ENCODE measurements around the gene MSANTD1. TPM values are rescaled to one million over a fixed set of nuclear protein-coding genes. Genes with fewer than 3 reads are reported as not detected.

Gene MSANTD1
- total RNA-seq, 3 donors from 2014 or later (not counting 1 experiment from before 2014, with no cell fraction given): 0.54 to 2.2 (median 1.8) TPM

DNA sequence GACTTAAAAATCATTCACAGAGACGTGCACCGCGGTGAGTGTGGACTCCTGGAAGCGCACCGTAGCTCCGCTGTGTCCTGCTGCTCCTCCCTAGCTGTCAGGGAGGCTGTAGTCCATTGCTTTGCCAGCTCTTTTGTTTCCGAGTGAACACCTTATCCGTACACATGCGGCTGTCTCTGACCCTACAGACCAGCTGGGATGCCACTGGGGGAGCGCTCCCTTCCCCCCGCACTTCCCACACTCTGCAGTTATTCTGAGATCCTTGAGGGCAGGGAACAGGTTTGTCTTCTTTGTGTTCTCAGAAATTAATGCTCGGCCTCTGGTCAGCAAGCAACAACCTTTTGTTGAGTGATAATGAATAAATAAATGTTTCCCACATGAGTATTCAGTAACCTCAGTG is 33.7 kb upstream of the MSANTD1 start:
- Mint-ChIP-seq H3K4me1 (peaks cover 16 to 19% of the 10 kb centered on the region in 2 donors), H3K4me3 (no peak overlapping the region), H3K9me3 (no peaks in the 10 kb centered on the region), H3K36me3 (peaks cover 12% of the 10 kb centered on the region), H3K27ac (no peak overlapping the region), H3K27me3 (ENCODE audit: low read depth in 2 of 2) (no peaks in the 10 kb centered on the region)
- intact Hi-C loops (cut with micrococcal nuclease): no loop called here
- Histone ChIP-seq H3K36me3 (ENCODE audit: control insufficient read depth, insufficient read depth, low read length) (peaks cover 85% of the 10 kb centered on the region), H3K4me3 (ENCODE audit: low read length) (no peak overlapping the region), H3K27ac (ENCODE audit: low read length) (no peak overlapping the region), H3K27me3 (ENCODE audit: control insufficient read depth, insufficient read depth, low read length) (no peaks in the 10 kb centered on the region), H3K4me1 (ENCODE audit: control insufficient read depth, insufficient read depth, low read length) (peaks cover 7% of the 10 kb centered on the region), H3K9me3 (ENCODE audit: control insufficient read depth, insufficient read depth, low read length) (no peaks in the 10 kb centered on the region)
- ATAC-seq: no peak
- WGBS (ENCODE audit: insufficient coverage): 98% methylated on average over 12 of the region's 12 CpGs
- TF ChIP-seq, protein P1, sequence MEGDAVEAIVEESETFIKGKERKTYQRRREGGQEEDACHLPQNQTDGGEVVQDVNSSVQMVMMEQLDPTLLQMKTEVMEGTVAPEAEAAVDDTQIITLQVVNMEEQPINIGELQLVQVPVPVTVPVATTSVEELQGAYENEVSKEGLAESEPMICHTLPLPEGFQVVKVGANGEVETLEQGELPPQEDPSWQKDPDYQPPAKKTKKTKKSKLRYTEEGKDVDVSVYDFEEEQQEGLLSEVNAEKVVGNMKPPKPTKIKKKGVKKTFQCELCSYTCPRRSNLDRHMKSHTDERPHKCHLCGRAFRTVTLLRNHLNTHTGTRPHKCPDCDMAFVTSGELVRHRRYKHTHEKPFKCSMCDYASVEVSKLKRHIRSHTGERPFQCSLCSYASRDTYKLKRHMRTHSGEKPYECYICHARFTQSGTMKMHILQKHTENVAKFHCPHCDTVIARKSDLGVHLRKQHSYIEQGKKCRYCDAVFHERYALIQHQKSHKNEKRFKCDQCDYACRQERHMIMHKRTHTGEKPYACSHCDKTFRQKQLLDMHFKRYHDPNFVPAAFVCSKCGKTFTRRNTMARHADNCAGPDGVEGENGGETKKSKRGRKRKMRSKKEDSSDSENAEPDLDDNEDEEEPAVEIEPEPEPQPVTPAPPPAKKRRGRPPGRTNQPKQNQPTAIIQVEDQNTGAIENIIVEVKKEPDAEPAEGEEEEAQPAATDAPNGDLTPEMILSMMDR (IDR thresholded peaks at IDR 0.05): no peak
- DNase-seq: no peak

- H3K27me3 ChIP-seq (ENCODE audit: control insufficient read depth, insufficient read depth, low read length): no peaks in the 10 kb centered on the region
- Mint-ChIP-seq H3K27me3 (ENCODE audit: low read depth in 2 of 2) (no peaks in the 10 kb centered on the region), H3K4me1 (peaks cover 21 to 24% of the 10 kb centered on the region in 2 donors), H3K36me3 (peaks cover 12% of the 10 kb centered on the region), H3K27ac (no peak overlapping the region), H3K9me3 (no peaks in the 10 kb centered on the region), H3K4me3 (no peak overlapping the region)
- intact Hi-C loops (cut with micrococcal nuclease): no loop called here
- no peak for ATAC-seq
- peaks cover 85% of the 10 kb centered on the region for H3K36me3 ChIP-seq (ENCODE audit: control insufficient read depth, insufficient read depth, low read length)
- TF ChIP-seq, protein P1 (IDR thresholded peaks at IDR 0.05): no peak
- no peaks in the 10 kb centered on the region for H3K9me3 ChIP-seq (ENCODE audit: control insufficient read depth, insufficient read depth, low read length)
- no peak for DNase-seq
- WGBS (ENCODE audit: insufficient coverage): 97% methylated on average over 3 of the region's 4 CpGs
- no peak overlapping the region for H3K4me3 ChIP-seq (ENCODE audit: low read length)
- peaks cover 12% of the 10 kb centered on the region for H3K4me1 ChIP-seq (ENCODE audit: control insufficient read depth, insufficient read depth, low read length)
- H3K27ac ChIP-seq (ENCODE audit: low read length): no peak overlapping the region
These were observed 33.2 kb upstream of the MSANTD1 start for GRCh38 chr4:3215733-3216132.

GRCh38 chr4:3217266-3217665 is 31.7 kb upstream of the MSANTD1 start:
- H3K27ac Mint-ChIP-seq: no peak overlapping the region
- Histone ChIP-seq H3K27me3 (ENCODE audit: control insufficient read depth, insufficient read depth, low read length) (no peaks in the 10 kb centered on the region), H3K9me3 (ENCODE audit: control insufficient read depth, insufficient read depth, low read length) (no peaks in the 10 kb centered on the region), H3K36me3 (ENCODE audit: control insufficient read depth, insufficient read depth, low read length) (peaks cover 90% of the 10 kb centered on the region), H3K4me1 (ENCODE audit: control insufficient read depth, insufficient read depth, low read length) (peaks cover 20% of the 10 kb centered on the region), H3K27ac (ENCODE audit: low read length) (no peak overlapping the region), H3K4me3 (ENCODE audit: low read length) (no peak overlapping the region)
- peaks cover 12% of the 10 kb centered on the region for H3K36me3 Mint-ChIP-seq
- H3K9me3 Mint-ChIP-seq: no peaks in the 10 kb centered on the region
- peaks cover 37% of the 10 kb centered on the region in 2 donors for H3K4me1 Mint-ChIP-seq
- DNase-seq (no peak), ATAC-seq (no peak)
- intact Hi-C loops (cut with micrococcal nuclease): no loop called here
- H3K27me3 Mint-ChIP-seq (ENCODE audit: low read depth in 2 of 2): no peaks in the 10 kb centered on the region
- 94% methylated on average over 2 of the region's 2 CpGs for WGBS (ENCODE audit: insufficient coverage)
- H3K4me3 Mint-ChIP-seq: no peak overlapping the region
- TF ChIP-seq, protein P1 (IDR thresholded peaks at IDR 0.05): no peak

DNA sequence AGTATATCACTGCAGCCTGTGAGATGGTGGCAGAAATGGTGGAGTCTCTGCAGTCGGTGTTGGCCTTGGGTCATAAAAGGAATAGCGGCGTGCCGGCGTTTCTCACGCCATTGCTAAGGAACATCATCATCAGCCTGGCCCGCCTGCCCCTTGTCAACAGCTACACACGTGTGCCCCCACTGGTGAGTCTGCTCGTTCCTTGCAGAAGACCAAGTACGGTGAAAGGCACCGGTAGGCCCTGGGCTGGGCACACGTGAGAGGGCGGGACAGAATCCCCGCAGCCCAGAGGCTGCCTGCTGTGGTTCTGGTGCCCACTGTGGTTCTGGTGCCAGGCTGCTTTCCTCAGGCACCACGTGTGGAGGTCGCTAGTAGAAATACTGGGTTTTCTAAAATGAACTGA is 31.2 kb upstream of the MSANTD1 start:
- Mint-ChIP-seq H3K9me3 (no peaks in the 10 kb centered on the region), H3K27me3 (ENCODE audit: low read depth in 2 of 2) (no peaks in the 10 kb centered on the region), H3K4me3 (no peak overlapping the region), H3K27ac (no peak overlapping the region), H3K4me1 (peaks cover 37 to 39% of the 10 kb centered on the region in 2 donors), H3K36me3 (peaks cover 12% of the 10 kb centered on the region)
- TF ChIP-seq, protein P1 (IDR thresholded peaks at IDR 0.05): no peak
- WGBS (ENCODE audit: insufficient coverage): 96% methylated on average over 16 of the region's 16 CpGs
- intact Hi-C loops (cut with micrococcal nuclease): no loop called here
- DNase-seq (no peak), ATAC-seq (no peak)
- H3K9me3 ChIP-seq (ENCODE audit: control insufficient read depth, insufficient read depth, low read length): no peaks in the 10 kb centered on the region
- H3K27me3 ChIP-seq (ENCODE audit: control insufficient read depth, insufficient read depth, low read length): no peaks in the 10 kb centered on the region
- no peak overlapping the region for H3K27ac ChIP-seq (ENCODE audit: low read length)
- peaks cover 20% of the 10 kb centered on the region for H3K4me1 ChIP-seq (ENCODE audit: control insufficient read depth, insufficient read depth, low read length)
- peaks cover 90% of the 10 kb centered on the region for H3K36me3 ChIP-seq (ENCODE audit: control insufficient read depth, insufficient read depth, low read length)
- H3K4me3 ChIP-seq (ENCODE audit: low read length): no peak overlapping the region
